Measurements from ENCODE around the gene OR1L8.

The OR1L8 gene

GRCh38 chr9:122518226-122518625 is 65.0 kb downstream of the OR1L8 start:
- DNase-seq (ENCODE audit: low read depth) = no peak
